ENCODE data around the gene SULT1E1.

The SULT1E1 gene

DNA sequence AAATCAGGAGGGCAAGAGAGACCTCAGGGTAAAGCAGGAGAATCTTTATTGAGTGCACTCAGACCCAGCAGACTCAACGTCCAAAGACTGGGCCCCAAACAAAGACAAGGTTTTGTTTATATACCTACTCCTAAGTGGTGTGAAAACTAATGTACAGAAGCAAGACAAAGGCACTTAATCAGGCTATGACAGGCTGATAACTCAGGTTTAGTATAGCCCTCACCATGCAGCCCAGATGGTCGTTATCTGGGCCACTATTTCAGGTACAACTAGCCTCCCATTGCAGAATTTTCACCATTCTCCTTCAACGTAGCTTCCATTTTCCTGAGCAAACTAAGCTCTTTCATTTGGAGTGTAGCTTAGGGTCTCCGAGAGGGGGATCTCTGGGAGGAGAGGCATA lies 36.9 kb downstream of the SULT1E1 start:
- H3K27me3 ChIP-seq (replicated peaks; ENCODE audit: insufficient read depth, low read length), result no peaks in the 10 kb centered on the region
- no peak overlapping the region for H3K27ac ChIP-seq (ENCODE audit: low read length)
- TF ChIP-seq EZH2 (optimal IDR thresholded peaks at IDR 0.05; ENCODE audit: low read depth, low read length) (no peak), EZH2phosphoT487 (IDR thresholded peaks at IDR 0.05; ENCODE audit: low read length) (no peak)
- TF ChIP-seq, protein P1, sequence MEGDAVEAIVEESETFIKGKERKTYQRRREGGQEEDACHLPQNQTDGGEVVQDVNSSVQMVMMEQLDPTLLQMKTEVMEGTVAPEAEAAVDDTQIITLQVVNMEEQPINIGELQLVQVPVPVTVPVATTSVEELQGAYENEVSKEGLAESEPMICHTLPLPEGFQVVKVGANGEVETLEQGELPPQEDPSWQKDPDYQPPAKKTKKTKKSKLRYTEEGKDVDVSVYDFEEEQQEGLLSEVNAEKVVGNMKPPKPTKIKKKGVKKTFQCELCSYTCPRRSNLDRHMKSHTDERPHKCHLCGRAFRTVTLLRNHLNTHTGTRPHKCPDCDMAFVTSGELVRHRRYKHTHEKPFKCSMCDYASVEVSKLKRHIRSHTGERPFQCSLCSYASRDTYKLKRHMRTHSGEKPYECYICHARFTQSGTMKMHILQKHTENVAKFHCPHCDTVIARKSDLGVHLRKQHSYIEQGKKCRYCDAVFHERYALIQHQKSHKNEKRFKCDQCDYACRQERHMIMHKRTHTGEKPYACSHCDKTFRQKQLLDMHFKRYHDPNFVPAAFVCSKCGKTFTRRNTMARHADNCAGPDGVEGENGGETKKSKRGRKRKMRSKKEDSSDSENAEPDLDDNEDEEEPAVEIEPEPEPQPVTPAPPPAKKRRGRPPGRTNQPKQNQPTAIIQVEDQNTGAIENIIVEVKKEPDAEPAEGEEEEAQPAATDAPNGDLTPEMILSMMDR (IDR thresholded peaks at IDR 0.05; ENCODE audit: low read length), result no peak
- no peak for DNase-seq
- no peaks in the 10 kb centered on the region for H3K36me3 ChIP-seq (replicated peaks; ENCODE audit: insufficient read depth, low read length)
- no peaks in the 10 kb centered on the region for H3K9me2 ChIP-seq (replicated peaks; ENCODE audit: insufficient read depth, low read length)
- H2AFZ ChIP-seq (ENCODE audit: low read length), result no peak overlapping the region
- no peak overlapping the region for H3K4me2 ChIP-seq (ENCODE audit: low read depth, low read length)
- no peak overlapping the region for H3K9ac ChIP-seq (ENCODE audit: low read length)
- H4K20me1 ChIP-seq (ENCODE audit: insufficient read depth, low read length), result no peaks in the 10 kb centered on the region
- no peaks in the 10 kb centered on the region for H3K9me3 ChIP-seq (replicated peaks; ENCODE audit: insufficient read depth, low read length)
- H3F3A ChIP-seq (ENCODE audit: insufficient read depth, low read length), result no peaks in the 10 kb centered on the region
- H3K79me2 ChIP-seq (ENCODE audit: low read length), result no peaks in the 10 kb centered on the region
- H3K4me1 ChIP-seq (ENCODE audit: low read length), result no peaks in the 10 kb centered on the region
- no peak overlapping the region for H3K4me3 ChIP-seq (ENCODE audit: low read length)

DNA sequence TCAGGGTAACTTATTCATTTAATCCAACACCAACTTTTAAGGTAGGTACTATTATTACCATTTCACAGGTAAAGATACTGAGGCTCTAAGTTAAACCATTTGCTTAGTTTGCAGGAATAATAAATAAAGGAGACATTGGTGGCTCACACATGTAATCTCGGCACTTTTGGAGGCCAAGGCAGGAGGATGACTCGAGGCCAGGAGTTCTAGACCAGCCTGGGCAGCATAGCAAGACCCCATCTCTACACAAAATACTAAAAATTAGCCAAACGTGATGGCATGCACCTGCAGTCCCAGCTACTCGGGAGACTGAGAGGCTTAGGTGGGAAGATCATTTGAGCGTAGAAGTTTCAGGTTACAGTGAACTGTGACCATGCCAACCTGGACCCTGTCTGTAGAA lies 37.7 kb downstream of the SULT1E1 start:
- Histone ChIP-seq H3K9me2 (replicated peaks; ENCODE audit: insufficient read depth, low read length) (no peaks in the 10 kb centered on the region), H3K9ac (ENCODE audit: low read length) (no peak overlapping the region), H3K36me3 (replicated peaks; ENCODE audit: insufficient read depth, low read length) (no peaks in the 10 kb centered on the region), H3F3A (ENCODE audit: insufficient read depth, low read length) (no peaks in the 10 kb centered on the region), H2AFZ (ENCODE audit: low read length) (no peak overlapping the region), H3K4me3 (ENCODE audit: low read length) (no peak overlapping the region), H3K9me3 (replicated peaks; ENCODE audit: insufficient read depth, low read length) (no peaks in the 10 kb centered on the region), H3K27me3 (replicated peaks; ENCODE audit: insufficient read depth, low read length) (no peaks in the 10 kb centered on the region), H3K4me2 (ENCODE audit: low read depth, low read length) (no peak overlapping the region), H3K4me1 (ENCODE audit: low read length) (no peaks in the 10 kb centered on the region), H3K27ac (ENCODE audit: low read length) (no peak overlapping the region), H3K79me2 (ENCODE audit: low read length) (no peaks in the 10 kb centered on the region), H4K20me1 (ENCODE audit: insufficient read depth, low read length) (no peaks in the 10 kb centered on the region)
- no peak for DNase-seq
- TF ChIP-seq EZH2phosphoT487 (IDR thresholded peaks at IDR 0.05; ENCODE audit: low read length) (no peak), EZH2 (optimal IDR thresholded peaks at IDR 0.05; ENCODE audit: low read depth, low read length) (no peak)
- TF ChIP-seq, protein P1 (IDR thresholded peaks at IDR 0.05; ENCODE audit: low read length), result no peak

DNA sequence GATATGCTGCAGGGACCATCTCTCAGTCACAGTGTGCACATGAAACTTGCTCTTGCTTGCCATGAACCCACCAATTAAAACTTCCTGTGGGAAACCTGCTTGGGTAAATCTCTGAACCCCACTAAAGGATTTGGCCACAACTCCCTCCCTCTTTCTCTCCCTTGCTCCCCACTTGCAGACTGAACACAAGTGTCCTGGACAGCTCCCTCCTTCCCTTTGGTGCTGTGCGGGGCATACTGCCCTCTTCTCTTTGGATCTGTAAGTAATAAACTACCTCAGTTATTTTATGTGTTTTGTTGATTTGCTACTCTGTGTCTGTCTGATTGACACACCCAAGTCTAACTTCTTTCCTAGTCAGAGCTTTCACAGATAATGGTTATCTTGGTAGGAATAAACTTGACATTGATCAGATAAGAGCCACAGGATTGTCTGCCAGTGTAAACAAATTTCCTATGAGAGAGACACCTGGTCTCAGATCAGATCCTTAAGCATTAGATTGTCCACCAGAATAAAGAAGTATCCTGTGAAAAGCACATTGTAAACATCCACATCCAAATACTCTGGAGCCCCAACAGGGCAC lies 41.8 kb downstream of the SULT1E1 start:
- no peak overlapping the region for H3K4me3 ChIP-seq (ENCODE audit: low read length)
- no peaks in the 10 kb centered on the region for H3F3A ChIP-seq (ENCODE audit: insufficient read depth, low read length)
- H3K79me2 ChIP-seq (ENCODE audit: low read length), result no peaks in the 10 kb centered on the region
- no peak overlapping the region for H3K9ac ChIP-seq (ENCODE audit: low read length)
- no peaks in the 10 kb centered on the region for H3K9me2 ChIP-seq (replicated peaks; ENCODE audit: insufficient read depth, low read length)
- no peaks in the 10 kb centered on the region for H3K27me3 ChIP-seq (replicated peaks; ENCODE audit: insufficient read depth, low read length)
- H3K36me3 ChIP-seq (replicated peaks; ENCODE audit: insufficient read depth, low read length), result no peaks in the 10 kb centered on the region
- no peaks in the 10 kb centered on the region for H4K20me1 ChIP-seq (ENCODE audit: insufficient read depth, low read length)
- no peaks in the 10 kb centered on the region for H3K9me3 ChIP-seq (replicated peaks; ENCODE audit: insufficient read depth, low read length)
- no peaks in the 10 kb centered on the region for H3K4me1 ChIP-seq (ENCODE audit: low read length)
- H3K27ac ChIP-seq (ENCODE audit: low read length), result no peak overlapping the region
- TF ChIP-seq, protein P1 (IDR thresholded peaks at IDR 0.05; ENCODE audit: low read length), result no peak
- TF ChIP-seq EZH2phosphoT487 (IDR thresholded peaks at IDR 0.05; ENCODE audit: low read length) (no peak), EZH2 (optimal IDR thresholded peaks at IDR 0.05; ENCODE audit: low read depth, low read length) (no peak)
- H3K4me2 ChIP-seq (ENCODE audit: low read depth, low read length), result no peak overlapping the region
- H2AFZ ChIP-seq (ENCODE audit: low read length), result no peak overlapping the region
- DNase-seq, result no peak
